ENCODE measurements around the gene LRRC72.
A peak's percentile ranks its signal among the peaks of the same experiment; 100 is the strongest.
"Not testable (repeated sequence)": the region's sequence is repeated elsewhere in the genome, so short reads cannot be mapped to it uniquely, and the experiment has no call there.

The LRRC72 gene

DNA sequence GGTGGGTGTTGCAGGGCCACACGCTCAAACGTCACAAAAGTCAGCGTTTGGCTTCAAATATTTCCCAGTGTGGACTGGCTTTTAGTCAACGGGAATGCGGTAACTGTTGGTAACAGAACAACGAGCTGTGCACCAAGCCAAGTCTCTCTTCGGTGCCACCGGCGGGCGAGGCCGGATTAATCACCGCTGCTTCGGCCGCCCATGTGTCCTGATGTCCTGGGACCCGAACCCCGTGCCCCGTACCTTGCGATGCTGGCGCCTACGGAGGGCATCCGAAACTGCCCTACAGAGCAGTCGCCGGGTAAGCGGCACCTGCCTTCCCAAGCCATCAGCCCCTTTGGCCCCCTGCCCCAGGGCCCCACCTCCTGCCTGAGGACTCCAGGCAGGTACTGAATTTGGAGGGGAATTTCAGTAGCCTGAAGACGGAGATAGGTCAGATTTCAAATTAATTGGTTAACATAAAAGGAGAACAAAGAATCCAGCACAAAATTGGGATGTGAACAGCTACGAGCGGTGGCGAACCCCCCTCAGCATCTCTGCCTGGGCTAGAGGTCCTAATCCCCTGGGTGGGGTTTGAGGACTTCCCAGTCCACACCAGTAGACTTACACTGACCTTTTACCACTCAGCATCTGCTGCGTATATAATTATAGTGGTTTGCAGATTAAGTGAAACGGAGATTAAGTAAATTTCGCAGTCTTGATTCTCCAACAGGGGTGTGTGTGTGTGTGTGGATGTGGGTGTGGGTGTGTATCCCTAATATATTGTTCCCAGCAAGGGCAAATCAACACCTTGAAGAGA is at the start of gene LRRC72:
TSS of gene LRRC72 (plus strand) at position 84 of the 799 bp plus-strand sequence. CDS start at position 212, 128 bp downstream.
- no peak for DNase-seq

DNA sequence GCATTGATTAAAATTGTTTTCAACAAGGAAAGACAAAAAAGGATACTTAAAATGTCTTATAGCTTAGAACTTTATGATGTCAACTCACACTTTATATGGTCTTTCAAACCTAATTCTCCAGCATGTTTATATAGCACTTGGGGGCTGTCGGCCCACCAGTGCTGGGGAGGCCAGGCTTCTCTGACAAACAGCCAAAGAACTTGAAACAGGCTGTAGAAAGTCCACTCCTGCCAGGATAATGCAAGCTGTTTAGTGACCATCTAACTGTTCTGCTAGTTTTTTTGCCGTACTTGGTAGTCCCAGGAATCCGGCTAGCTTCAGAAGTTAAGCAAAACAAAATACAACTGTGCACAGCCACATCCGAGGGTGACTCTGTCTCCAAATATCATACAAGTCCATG is 47.5 kb upstream of the LRRC72 start:
- no peak for DNase-seq

DNA sequence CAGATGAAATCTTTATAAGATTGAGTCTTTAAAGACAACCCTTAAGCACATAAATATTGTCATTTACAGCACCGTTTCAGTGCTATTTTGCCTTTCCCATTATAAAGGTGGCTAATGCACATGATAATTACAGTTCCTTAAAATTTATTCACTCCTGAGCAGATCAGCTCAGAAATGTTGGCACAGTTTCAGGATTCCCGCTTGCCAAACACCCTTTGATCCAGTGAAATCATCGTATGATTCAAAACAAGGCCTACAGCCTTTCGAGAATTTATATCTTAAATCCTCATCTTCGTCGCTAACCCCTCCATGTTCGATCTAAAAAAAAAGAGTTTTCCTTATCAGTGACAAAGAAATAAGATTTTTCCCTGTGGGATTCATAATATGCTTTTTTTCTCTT is 47.0 kb upstream of the LRRC72 start:
- no peak for DNase-seq

DNA sequence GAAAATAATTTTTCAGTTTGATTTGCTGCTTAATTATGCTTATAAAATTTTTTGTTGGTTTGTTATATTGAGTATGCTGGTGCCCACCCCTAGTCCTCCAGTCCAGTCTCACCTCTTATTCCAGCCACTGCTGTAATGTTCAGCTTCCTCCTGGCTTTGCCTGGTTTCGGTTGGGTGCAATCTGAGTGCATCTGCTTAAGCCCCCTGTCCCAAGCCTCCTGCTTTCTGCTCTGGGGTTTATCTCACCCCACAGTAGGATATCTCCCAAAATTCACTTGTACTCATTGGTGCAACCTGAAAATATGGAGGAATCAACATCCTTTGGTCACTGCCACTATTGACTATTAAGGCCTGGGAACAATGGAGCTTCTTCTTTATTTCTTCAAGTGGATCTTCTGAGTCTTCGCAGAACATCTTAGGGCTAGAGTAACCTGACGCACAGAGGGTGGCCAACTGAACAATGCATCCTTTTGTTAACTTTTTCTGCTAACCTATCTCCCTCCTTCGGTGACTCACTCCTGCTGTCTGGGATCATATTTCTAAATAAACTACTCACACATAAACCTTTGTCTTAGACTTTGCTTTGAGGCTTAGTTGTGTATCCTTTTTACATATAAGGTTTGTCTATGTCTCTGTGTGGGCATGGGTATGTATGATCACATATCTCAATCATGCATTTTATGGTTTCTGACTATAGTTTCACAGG is 42.0 kb upstream of the LRRC72 start:
- DNase-seq, result peak; percentile 2

DNA sequence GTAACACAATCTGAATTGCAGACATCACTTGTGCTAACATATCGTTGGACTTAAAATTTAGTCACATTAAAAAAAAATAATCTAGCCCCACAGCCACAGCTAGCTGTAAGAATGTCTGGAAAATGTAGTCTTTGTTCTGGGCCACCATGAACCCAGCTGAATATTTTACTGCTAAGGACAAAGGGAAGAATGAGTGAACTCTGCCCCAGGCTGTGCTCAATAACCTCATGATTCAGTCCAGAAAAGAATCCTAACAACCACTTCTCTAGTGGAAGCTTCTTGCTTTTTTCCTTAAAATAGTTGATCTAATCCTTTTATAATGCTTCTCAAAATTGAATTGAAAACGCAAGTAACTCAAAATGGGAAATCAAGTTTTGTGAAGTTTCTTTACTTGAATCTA is 35.5 kb upstream of the LRRC72 start:
- no peak for DNase-seq

DNA sequence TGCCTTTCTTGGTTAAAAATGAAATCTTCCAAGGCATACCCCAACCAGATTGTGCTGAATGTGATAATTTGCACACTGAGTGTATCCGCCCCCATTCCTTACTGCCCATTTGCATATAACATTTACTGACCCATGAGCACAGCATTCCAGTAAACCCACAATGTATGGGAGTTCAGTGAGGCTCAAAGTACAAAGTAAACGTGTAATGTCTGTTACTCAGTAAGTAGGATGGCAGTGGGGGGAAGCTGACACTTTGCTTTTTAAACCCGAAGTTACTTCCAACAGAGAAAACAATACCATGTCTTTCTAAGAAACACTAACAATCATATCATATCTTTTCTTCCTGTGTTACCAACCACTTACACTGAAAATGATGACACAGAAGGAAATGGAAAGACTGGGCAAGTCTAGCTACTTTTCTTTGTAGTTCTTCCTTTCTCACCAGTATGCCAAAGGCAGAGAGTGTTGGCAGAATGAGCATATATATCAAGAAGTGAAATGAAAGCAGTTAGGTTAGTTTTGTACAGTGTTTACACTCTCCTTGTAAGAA is 34.0 kb upstream of the LRRC72 start:
- DNase-seq, result no peak

DNA sequence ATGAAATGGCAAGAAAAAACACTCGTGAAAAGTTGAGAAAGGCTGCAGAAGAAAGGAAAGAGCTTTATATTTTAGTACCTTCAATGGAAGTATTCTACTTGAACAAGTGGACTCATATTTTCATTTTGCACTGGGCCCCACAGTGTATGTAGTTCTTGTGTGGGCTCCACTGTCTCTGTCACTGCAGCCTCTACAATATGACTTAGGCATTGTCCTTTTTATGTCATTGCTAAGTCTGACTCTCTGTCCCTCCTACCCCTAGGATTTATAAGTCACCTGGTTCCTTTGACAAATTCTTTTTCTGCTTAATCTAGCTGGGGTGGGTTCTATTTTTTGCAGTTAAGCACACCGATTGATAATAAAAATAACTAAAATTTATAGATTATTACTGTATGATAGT is 33.4 kb upstream of the LRRC72 start:
- DNase-seq, result no peak

DNA sequence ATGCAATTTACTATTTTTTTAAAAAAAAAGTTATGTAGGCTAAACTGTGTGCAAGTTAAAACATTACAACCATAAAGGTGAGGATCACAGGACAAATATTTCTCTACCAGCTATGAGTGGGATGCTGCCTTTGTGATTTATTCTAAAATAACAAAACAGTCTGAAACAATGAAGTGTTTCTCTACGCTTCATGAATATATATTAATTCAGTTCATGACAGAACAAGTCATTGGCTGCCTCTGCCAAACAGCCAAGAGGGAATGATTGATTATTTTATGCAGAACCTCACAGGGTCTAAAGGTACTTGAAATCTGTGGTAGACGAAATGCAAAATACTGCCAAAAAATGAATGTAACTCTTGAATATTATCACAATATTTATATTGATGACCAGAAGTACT is 32.1 kb upstream of the LRRC72 start:
- no peak for DNase-seq

DNA sequence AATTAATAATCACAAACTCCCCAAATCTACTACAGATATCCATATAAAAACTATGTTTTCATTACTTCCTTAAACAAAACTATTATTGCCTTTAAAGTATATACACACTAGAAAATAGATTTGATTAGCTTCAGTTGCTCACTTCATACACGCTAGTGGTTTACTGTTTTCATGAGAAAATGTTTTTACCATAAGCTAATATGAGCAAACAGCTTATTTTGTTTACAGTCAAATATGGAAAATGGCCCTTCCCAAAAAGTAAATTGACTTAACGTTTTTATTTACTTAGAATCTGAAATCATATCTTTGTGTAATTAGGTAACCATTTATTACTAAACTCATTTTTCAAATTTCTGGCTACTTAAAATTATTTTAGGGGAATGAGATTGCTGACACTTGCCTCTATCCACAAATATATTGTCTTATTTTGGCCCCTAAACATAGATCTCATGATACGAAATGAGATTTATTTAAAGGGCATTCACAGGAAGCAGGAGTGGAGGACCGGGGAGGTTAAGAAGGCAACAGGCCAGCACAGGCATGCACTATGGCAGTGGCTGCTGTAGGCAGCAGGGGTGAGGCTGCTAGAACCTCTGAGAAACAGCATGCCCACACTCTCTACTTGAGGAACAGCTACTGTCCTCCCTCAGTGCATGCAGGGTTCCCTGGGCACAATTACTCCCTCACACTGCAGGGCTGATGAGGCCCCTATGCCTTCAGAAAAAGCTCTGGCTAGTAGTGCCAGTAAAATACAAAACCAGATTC is 31.5 kb upstream of the LRRC72 start:
- DNase-seq, result no peak

DNA sequence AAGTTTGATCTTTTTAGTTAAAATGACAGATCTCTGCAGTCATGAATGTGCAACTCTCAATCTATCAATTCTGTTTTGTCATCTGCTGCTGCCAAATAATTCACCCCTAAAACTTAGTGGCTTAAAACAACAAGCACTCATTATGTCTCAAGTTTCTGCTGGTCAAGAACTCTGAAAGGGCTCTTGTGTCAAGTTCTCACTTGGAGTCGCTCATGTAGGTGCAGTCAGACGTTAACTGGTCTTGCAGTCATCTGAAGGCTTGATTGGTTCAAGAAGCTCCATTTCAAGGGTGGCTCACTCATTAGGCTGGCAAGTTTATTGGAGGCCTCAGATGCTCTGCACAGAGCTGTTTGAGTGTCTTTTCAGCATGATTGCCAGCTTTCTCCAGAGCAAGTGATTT is 28.5 kb upstream of the LRRC72 start:
- DNase-seq, result no peak

DNA sequence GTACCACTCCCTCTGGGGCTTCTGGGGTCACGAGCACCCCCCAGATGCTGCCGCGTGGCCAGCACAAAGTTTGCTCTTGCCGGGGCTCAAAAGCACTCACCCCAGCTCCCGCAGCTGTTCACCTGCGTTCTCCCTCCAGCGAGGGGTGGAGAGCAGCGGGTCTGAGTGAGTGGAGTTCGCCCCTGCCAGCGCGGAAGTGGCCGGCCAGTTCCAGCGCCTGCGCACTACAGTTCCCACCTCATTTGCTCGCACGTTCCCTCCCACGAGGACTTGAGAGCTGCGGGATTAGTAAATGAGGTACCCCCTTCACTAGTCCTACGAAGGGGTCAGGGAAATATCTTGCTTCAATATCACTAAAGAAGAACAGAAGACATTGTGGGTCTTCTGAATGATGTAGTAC is 24.3 kb upstream of the LRRC72 start:
- DNase-seq, result no peak

DNA sequence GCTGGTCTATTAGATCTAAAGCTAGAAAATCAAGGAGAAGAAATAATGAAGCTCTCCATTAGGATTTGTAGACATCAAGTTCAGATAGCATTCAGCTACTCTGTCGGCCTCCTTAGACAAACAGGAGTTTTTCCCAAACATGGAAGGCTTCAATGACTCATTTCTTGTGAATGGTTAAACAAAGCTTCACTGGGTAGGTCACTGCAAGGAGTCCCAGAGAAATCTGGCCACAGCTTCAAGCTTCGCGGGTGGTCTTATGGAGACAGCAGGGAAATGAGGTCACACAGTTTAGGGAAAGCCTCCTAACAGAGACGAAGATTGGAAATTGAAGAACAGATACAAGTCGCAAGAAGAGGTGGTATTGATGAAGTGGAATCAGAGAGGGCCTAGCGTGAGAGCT is 22.6 kb upstream of the LRRC72 start:
- no peak for DNase-seq

DNA sequence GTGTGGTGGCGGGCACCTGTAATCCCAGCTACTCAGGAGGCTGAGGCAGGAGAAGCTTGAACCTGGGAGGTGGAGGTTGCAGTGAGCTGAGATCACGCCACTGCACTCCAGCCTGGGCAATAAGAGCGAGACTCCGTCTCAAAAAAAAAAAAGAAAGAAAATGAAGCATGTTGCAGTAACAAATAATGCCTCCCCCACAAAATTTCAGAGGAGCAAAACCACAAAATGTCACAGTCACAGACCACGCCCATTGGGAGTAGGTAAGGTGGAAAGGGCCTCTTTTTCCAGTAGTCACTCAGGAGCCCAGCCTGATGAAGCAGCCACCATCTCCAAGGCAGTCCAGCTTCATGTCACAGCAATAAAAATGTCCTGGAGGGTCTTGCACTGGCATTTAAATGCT is 20.2 kb upstream of the LRRC72 start:
- DNase-seq, result not testable (repeated sequence)

DNA sequence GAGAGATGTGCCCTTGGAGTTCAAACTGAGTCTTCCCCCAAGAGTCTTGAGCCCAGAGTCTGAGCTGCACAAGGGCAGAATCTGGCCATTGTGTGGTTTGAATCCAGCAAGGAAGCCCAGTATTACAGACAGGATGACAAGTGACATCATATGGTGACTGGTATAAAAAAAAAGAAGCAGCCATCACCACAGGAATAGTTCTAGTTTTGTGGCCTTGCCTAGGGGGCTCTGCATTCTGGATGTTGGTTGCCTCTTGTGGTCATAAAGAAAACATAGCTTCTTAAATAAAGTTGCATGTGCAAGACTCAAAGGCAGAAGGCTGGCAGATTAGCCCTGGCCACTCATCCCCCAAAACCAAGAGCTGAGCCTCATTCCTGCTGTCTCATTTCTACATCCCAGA is 16.8 kb upstream of the LRRC72 start:
- no peak for DNase-seq

DNA sequence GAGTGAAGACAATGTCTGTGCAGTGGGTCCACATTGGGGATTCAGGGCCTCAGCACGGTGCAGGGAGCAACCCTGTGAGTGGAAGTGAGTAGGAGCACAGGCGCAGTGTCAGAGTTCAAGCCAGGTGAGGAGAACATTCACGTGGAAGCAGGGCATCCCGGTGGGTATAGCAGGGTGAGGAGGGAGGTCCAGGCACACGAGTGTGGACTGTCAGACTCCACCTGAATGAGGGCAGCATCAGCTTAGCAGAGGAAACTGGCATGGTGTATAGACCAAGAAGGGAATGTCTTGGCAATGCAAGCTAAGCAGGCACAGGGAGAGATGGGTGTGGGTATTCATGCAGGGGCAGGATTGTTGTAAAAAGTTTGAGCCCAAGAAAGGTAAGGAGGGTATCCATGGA is 15.3 kb upstream of the LRRC72 start:
- DNase-seq, result no peak

DNA sequence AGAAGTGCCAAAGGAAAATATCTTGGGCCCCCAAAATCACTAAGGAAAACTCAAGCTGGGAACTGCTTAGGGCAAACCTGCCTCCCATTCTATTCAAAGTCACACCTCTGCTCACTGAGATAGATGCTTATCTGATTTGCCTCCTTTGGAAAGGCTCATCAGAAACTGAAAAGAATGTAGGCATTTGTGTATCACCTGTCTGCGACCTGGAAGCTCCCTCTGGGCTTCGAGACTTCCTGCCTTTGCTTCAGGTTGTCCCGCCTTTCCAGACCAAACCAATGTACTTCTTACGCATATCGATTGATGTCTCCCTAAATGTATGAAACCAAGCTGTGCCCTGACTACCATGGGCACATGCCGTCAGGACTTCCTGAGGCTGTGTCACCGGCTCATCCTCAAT is 14.5 kb upstream of the LRRC72 start:
- DNase-seq, result no peak

DNA sequence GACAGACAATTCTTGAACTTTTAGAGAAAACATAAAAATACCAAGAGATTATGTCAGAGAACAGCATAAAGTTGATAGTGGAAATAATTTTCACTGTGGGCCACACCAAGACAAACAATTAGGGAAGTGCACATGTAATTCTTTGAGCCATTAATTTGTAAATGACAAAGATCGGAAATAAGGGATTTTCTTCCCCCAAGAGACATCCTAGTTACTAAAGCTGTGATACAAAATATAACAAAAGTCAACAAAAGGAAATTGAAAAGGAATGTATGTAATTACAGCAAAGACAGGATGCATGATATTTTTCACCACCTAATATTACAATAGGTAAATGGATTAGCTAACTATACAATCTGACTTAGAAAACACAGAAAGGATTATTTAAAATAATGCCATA is 12.4 kb upstream of the LRRC72 start:
- DNase-seq, result no peak

DNA sequence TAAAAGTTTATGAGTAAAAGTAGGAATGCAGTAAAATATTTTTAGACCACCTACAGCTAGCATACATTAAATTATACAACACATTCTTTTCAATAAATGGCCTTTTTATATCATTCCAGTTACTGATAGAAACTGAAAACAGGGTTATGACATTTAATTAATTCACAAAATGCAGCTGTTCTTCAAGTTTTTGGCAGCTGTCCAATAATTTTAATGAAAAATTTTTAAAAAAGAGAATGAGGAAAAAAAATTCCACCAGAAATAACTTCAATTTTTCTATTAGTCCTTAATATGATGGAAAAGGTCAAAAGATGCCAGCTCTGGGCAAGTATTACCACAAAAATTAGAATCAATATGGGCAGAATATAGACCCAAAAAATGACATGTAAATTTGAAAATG is 11.9 kb upstream of the LRRC72 start:
- DNase-seq, result no peak

DNA sequence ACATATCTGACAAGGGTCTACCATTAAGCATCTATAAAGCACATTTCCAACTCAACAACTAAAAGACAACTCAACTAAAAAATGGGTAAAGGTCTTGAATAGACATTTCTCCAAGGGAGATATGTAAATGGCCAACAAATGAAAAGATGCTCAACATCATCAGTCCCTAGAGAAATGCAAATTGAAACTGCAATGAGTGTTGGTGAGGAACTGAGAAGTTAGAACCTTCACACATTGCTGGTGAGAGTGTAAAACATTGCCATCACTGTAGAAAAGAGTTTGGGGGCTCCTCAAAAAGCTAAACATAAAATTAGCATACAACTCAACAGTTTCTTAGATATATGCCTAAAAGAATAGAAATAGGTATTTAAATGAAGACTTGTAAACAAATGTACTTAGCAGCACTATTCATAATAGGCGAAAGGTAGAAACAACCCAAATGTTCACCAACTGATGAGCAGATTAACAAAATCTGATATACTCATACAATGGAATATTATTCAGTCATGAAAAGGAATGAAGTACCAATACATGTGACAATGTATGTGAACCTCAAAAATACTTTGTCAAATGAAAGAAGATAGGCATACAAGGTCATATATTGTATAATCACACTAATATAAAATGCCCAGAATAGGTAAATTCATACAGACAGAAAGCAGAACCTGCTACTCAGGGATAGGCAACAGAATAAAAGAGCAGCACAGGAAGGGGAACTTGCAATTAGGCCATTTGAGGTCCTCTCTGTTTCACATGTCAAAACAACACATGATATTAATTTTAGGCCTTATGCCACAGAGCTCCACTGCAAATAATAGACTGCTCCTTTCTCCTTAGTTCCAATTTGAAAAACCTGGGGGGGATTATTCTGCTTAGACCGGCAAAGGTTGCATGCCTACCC is 10.6 kb upstream of the LRRC72 start:
- no peak for DNase-seq

DNA sequence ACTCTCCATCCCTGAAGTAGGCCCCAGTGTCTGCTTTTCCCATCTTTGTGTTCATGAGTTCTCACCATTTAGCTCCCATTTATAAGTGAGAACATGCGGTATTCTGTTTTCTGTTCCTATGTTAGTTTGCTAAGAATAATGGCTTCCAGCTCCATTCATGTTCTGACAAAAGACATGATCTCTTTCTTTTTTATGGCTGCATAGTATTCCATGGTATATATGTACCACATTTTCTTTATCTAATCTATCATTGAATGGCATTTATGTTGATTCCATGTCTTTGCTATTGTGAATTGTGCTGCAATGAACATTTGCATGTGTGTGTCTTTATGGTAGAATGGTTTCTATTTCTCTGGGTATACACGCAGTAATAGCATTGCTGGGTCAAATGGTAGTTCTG is 6.6 kb upstream of the LRRC72 start:
- not testable (repeated sequence) for DNase-seq

DNA sequence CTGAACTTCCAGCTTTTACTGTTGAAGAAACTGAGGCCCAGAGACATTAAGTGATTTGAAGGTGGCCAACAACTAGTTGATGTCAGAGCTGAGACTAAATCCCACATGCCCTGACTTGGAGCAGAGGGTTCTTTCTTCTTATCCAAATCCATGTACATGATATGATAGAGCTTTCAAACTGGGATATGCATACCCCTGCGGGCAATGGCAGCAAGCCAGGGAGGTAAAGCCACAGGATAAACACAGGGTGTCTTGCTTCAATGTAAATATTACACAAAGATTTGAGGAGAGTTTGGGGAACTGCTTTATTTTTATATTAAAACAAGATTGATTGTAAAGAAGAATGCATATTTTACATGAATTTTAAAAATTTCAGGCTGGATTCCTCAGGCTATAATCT is 2.3 kb upstream of the LRRC72 start:
- DNase-seq, result no peak

DNA sequence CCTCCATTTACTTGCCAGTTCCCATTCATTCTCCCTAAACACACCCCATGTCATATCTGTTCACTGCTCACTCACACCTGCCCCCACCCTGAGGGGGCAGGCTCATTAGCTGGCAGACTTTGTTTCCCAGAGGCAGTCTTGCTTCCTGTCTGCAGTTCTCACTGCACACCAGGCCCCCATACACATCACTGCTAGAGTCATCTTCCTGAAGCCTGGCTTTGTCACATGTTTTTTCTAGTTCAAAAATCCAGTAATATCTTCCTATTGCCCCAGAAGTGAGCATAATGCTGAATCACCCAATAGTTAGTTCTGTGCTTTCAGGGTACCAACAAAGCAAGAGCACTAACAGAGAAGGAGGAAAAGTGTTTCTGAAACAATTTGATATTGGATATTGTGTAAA is 1.9 kb downstream of the LRRC72 start:
- DNase-seq, result no peak

DNA sequence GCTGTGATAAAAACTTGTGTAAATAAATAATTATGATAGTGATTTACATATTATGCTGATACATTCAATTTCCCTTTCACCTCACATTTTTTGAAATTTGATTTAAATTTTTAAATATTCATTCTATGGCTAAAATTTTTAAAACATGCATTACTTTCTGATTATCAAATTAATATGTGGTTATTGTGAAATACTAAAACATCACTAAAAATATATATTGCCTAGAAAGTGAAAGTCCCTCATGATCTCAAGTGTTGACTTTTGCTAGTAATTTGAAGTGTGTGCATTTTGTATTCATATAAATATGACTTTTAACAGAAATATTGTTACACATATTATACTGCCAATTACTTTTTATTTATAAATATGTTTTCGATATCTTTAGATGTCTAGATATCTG is 3.1 kb downstream of the LRRC72 start:
- no peak for DNase-seq
